DMS153 treated with DMSO at 0.1 percent for 48 hours (cell line): Measurements from ENCODE around the gene PRDX6.
"Not testable (repeated sequence)": the region's sequence is repeated elsewhere in the genome, so short reads cannot be mapped to it uniquely, and the experiment has no call there.

ENCODE experiments used
- DNase-seq: peaks from one replicate; lab custom pipeline; 2025; ENCODE audit not compliant: unreplicated experiment; lab: John Stamatoyannopoulos, UW

PRDX6 gene

DNA sequence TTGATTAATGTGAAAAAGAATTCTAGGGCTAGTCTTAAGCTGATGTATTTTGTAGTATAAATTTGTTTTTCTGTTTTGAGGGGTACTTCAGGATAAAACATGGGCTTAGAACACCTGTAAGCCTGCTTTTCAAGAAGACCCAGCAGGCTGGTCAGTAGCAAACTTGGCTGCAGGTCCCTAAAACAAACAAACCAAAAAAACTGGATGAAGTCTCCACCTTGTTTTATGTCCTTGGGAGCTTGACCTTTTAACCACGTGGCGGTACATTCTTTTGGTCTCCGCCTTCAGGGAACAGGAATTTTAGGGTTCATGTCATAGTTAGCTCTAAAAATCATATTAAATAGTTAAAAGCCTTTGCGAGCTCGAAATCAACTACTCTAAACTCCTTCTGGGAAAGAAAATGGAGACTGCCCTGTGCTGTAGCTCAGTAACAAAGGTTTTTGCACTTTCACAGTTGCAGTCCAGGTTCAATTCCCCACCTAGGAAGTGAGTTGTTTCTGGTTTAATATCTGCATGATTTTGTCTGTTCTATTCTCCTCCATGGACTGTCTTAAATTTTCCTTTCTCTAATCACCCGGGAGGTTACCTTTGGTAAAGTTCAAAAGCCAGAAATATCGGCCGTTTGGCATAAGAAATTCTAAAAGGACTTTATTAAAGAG lies 18.6 kb downstream of the PRDX6 start:
- no peak for DNase-seq

- DNase-seq, result no peak
Measured at GRCh38 chr1:173496757-173497320, 19.7 kb downstream of the PRDX6 start.

DNA sequence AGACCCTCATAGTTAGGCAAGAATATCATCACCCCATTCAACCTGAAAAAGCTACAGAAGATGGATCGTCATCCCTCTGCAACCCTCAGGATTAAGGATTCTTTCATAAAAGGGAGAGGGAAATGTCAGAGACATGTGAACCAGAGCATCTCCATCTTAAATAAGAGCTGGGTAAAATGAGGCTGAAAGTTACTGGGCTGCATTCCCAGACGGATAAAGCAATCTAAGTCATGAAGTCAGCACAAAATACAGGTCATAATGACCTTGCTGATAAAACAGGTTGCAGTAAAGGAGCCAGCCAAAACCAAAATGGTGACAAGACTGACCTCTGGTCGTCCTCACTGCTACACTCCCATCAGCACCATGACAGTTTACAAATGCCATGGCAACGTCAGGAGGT lies 22.6 kb downstream of the PRDX6 start:
- DNase-seq, result no peak

DNA sequence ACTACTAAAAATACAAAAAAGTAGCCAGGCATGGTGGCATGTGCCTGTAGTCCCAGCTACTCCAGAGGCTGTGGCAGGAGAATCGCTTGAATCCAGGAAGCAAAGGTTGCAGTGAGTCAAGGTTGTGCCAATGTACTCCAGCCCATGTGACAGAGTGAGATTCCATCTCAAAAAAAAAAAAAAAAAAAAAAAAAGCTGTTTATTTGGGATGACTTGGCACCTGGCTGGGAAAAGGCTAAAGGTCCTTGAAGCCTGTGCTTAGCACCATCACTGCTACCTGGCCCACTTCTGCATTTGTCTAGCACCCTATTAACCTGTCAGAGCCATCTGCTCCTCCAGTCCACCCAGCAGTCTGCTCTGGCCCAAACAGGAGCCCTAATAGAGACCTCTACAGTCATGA lies 25.0 kb downstream of the PRDX6 start:
- no peak for DNase-seq

DNA sequence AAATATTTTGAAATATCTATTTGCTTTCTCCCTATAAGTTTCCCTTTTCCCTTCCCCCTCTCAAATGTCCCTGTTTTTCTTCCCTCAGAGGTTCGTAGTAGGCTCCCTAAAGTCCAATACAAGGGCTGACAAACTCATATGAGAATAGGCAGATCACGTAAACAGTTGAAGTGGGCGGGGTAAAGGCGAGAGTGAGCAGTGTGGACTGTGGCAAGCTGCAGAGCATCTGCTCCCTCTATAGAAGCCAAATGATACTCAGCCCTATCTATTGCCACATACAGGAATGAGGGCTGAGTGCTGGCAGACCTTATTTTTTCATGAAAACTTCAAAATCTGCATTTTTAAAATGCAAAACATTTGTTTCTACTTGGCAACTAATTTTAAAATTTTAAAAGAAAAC lies 26.3 kb downstream of the PRDX6 start:
- DNase-seq, result no peak

GRCh38 chr1:173504268-173504667 lies 27.1 kb downstream of the PRDX6 start:
- no peak for DNase-seq

GRCh38 chr1:173505391-173505790 lies 28.3 kb downstream of the PRDX6 start:
- DNase-seq, result no peak

- DNase-seq, result no peak
Measured at GRCh38 chr1:173506437-173506836, 29.3 kb downstream of the PRDX6 start.

GRCh38 chr1:173507205-173507846 lies 30.2 kb downstream of the PRDX6 start:
- DNase-seq, result no peak

DNA sequence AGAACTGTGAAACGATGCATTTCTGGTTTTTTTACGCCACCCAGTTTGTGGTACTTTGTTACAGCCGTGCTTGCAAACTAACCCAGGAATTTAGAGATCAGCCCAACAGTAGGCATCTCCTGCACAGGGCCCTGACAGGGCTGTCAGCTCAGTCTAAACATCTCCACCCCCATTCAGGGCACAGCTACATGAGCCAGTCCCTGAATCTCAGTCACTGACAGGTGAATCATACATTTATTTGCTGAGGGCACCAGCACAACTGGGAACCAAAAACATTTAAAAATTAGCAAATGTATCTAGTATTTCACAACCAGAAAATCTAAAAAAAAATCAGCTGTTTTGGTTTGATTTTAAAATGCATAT lies 30.7 kb downstream of the PRDX6 start:
- no peak for DNase-seq

DNA sequence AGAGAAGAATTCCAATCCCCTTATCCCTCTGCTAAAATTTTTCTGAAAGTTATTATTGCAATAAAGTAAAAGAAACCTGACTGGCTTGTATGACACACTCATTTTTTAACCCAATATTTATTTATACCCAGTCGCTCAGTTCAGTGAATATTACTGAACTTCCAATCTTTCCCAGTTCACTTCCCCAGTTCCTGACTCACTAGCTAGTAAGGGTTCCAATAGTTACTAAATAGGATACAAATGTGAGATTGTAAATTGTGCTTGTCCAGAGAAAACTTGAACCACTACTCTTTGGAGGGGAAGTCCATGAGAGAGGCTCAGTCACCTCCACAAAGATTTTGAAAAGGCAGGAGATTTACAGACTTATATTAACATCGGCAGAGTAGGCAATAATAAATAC lies 31.4 kb downstream of the PRDX6 start:
- DNase-seq, result no peak

DNA sequence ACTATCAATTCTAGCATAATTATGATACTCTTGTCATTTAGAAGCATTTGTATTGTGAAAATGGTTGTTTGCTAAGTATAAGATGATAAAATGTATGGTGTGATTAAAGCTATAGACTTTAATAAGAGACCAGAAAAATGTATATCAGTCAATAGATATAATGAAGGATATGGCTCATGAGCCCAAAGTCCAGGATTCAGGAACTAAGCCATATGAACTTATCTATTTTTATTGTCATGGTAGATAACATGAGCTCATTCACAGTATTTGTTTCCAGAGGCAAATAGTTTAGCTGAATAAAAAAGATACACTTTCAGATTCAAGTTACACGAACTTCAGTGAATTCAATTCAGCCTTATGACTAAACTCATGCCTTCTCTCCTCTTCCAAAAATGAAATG lies 32.7 kb downstream of the PRDX6 start:
- no peak for DNase-seq

DNA sequence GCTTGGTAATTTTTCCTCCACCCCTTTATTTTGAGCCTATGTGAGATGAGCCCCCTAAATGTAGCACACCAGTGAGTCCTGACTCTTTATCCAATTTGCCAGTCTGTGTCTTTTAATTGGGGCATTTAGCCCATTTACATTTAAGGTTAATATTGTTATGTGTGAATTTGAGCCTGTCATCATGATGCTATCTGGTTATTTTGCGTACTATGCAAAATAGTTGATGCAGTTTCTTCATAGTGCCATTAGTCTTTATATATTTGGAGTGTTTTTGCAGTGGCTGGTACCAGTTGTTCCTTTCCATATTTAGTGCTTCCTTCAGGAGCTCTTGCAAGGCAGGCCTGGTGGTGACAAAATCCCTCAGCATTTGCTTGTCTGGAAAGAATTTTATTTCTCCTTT lies 37.4 kb downstream of the PRDX6 start:
- DNase-seq, result not testable (repeated sequence)

DNA sequence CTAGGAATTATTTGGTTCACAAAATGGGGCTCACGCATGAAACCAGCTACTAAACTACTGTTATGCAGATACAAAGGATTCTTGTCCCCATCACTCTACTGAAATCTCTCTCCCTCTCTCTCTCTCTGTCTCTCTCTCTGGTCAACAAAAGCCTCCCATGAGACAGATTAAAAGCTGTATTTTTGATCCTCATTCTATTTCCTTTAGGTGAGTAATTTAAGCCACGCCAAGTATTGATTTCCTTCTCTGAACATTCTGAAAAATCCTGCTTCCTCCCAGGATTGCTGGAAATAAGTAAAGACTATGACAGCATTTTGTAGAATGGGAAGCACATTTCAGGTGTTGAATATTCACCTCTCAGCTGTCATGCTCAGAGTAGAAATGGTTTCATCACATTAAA lies 43.7 kb downstream of the PRDX6 start:
- no peak for DNase-seq

- DNase-seq, result no peak
Measured at GRCh38 chr1:173523329-173523728, 46.2 kb downstream of the PRDX6 start.

DNA sequence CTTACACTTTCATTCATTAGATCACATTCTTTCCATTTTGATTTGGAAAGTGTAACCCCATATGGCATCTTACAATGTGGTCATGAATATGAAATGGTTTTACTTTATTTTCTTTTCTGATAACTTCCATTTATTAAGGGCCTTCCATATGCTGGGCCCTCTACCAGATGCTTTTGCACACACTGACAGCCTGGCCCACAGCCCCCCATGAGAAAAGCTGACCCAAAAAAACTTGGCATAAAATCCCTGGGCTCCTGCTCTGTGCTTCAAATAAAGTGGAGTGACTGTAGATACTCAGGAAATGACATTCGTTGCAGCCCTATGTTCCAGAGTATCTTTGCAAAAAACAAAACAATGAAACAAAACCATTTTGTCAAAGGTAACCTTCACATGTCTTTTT lies 48.8 kb downstream of the PRDX6 start:
- DNase-seq, result no peak

- DNase-seq, result no peak
Measured at GRCh38 chr1:173527151-173527826, 50.2 kb downstream of the PRDX6 start.

GRCh38 chr1:173529106-173529505 lies 52.0 kb downstream of the PRDX6 start:
- DNase-seq, result no peak

- no peak for DNase-seq
Measured at GRCh38 chr1:173530795-173531693, 53.9 kb downstream of the PRDX6 start.

- DNase-seq, result no peak
Measured at GRCh38 chr1:173532237-173532636, 55.1 kb downstream of the PRDX6 start.

DNA sequence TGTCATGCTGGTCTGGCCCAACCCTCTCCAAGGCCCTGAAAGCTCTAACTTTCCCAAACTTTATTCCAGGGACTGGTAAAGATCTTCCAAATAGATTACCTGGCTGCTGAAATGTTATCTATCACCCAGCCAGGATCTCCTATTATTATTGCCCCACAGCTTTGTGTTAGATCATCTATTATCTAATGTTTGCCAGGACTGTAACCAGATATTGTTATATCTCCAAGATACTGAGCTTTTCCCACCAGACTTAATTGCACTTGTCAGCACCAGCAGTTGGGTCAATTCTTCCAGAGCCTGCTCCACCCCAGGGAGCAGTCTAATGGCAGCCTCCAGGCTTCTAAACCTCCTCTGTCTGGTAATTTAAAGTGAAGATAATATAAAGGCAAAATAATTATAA lies 59.1 kb downstream of the PRDX6 start:
- DNase-seq, result no peak
